ENCODE data around the gene EHD3.

The EHD3 gene

GRCh38 chr2:31251851-31252250 is 17.9 kb downstream of the EHD3 start:
- TF ChIP-seq CTCF (IDR thresholded peaks at IDR 0.05): no peak

GRCh38 chr2:31253356-31254131 is 19.6 kb downstream of the EHD3 start:
- TF ChIP-seq CTCF (IDR thresholded peaks at IDR 0.05): no peak

- no peak for TF ChIP-seq CTCF (IDR thresholded peaks at IDR 0.05)
Measured at GRCh38 chr2:31254237-31255203, 20.6 kb downstream of the EHD3 start.

- TF ChIP-seq CTCF (IDR thresholded peaks at IDR 0.05): no peak
Measured at GRCh38 chr2:31255911-31256571, 22.1 kb downstream of the EHD3 start.

- no peak for TF ChIP-seq CTCF (IDR thresholded peaks at IDR 0.05)
Measured at GRCh38 chr2:31256611-31257382, 22.8 kb downstream of the EHD3 start.

- TF ChIP-seq CTCF (IDR thresholded peaks at IDR 0.05): no peak
Measured at GRCh38 chr2:31258351-31258750, 24.4 kb downstream of the EHD3 start.

GRCh38 chr2:31259075-31259474 is 25.1 kb downstream of the EHD3 start:
- no peak for TF ChIP-seq CTCF (IDR thresholded peaks at IDR 0.05)

Measured in LNCAP (cell line).